ENCODE data around the gene UNC13B.

UNC13B gene

GRCh38 chr9:35341021-35341420 is 179.2 kb downstream of the UNC13B start:
- no peak for DNase-seq

GRCh38 chr9:35341585-35341984 is 179.8 kb downstream of the UNC13B start:
- no peak for DNase-seq

DNA sequence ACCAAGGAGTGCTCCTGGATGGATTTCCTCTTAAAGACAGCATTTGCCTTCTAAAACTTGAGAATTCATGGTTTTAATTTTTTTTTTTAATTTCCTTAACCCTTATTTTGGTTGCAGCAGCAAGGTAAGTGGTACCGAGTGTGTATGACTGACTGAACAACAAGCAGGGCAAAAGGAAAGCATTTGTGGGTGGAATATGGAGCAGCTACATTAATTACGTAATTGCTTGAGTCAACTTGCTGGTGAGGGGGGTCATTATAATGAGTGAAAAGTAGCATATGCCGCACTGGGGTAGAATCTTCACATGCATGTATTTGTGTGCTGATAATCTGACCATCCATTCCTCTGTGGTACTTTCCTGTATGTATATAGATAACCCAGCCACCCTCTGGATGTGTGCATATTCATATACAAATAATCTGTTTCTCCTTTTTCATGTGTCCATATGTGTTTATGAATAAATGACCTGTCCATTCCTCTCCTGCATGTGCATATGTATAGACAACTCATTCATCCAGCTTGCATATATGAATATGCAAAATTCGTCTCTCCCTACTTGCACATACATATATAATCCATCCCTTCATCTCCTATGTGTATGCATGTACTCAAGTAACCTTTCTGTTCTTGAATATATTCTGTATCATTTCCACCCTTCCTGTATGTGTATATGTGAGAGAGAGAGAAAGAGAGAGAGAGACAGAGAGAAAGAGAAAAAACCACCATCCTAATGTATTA is 180.6 kb downstream of the UNC13B start:
- DNase-seq, result no peak

- DNase-seq, result no peak
These were observed 186.3 kb downstream of the UNC13B start for GRCh38 chr9:35348109-35348508.

- no peak for DNase-seq
These were observed 187.6 kb downstream of the UNC13B start for GRCh38 chr9:35349287-35349990.

DNA sequence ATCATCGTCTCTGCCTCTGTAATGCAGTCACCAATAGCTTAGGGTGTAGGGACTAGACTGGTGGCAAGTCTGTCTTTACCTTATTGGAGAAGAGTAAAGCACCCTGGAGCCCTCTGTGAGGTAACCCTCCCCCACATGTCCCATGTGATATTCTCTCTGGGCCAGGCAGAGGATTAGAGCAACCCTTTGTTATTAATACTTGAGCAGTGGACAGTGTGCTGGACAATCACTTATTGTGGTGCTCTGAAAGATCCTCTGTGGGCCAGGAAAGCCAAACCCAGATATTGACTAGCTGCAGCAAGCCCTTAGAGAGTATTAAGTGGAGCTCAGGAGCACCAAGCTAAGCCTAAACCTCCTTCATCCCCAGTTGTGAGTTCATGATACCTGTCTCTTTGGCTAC is 188.4 kb downstream of the UNC13B start:
- no peak for DNase-seq

- no peak for DNase-seq
These were observed 189.2 kb downstream of the UNC13B start for GRCh38 chr9:35350827-35351549.

- DNase-seq, result no peak
These were observed 192.0 kb downstream of the UNC13B start for GRCh38 chr9:35353731-35354365.

GRCh38 chr9:35355939-35356338 is 194.1 kb downstream of the UNC13B start:
- DNase-seq, result no peak

DNA sequence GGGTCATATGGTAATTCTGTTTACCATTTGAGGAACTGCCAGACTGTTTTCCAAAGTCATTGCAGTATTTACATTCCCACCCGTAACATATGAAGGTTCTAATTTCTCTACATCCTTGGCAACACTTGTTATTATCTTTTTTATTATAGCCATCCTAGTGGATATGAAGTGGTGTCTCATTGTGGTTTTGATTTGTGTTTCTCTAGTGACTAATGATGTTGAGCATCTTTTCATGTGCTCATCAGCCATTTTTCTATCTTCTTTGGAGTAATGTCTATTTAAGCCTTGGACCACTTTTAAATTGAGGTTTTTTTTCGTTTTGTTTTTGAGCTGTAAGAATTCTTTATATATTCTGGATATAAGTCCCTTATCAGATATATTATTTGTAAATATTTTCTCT is 195.3 kb downstream of the UNC13B start:
- DNase-seq, result no peak

DNA sequence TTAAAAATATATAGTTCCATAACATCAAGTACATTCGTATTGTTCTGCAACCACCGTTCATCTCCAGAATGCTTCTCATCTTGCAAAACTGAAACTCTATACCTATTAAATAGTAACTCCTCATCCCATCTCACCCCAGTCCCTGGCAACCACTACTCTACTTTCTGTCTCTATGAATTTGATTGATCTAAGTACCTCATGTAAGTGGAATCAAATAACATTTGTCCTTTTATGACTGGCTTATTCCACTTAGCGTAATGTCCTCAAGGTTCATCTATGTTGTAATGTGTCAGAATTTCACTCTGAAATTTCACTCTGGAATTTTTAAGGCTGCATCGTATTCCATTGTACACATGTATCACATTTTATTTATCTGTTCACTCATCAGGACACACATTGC is 196.0 kb downstream of the UNC13B start:
- DNase-seq, result no peak

DNA sequence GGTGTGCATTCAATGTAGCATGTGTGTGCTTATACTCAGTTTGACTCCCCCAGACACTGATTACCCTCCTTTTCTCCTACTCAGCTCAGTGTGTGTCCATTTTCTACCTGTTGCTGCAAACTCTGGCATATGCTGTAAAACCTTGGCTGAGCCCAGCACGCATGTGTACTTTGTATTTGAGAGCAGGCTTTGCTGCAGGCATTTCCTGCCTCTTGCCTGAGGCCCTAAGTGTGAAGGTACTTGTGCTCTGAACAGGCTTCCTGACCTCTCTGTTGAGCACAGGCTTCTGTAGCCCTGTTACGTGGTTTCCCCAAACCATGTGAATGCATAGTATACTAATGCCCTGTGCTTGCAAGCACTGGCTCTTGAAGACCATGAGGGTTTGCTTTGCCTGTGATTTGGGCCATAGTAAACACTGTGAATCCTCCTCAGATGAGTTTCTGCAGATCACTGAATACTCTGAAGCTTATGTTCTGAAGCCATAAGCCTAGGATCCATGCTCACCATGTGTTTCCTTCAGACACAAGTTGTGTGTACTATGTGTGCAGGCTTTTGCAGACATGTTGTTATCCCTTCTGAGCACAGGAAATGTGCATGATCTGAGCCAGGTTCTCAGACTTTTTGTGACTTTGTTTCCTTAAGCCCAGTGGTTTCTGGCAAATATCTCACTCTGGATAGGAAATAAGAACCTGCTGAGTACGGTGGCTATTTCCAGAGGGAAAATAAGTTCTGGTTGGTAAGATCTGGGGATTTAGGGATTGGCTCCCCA is 203.2 kb downstream of the UNC13B start:
- DNase-seq, result no peak

GRCh38 chr9:35366627-35367026 is 204.8 kb downstream of the UNC13B start:
- DNase-seq, result no peak

- DNase-seq, result no peak
These were observed 205.6 kb downstream of the UNC13B start for GRCh38 chr9:35367451-35367850.

GRCh38 chr9:35370241-35370640 is 208.4 kb downstream of the UNC13B start:
- no peak for DNase-seq

DNA sequence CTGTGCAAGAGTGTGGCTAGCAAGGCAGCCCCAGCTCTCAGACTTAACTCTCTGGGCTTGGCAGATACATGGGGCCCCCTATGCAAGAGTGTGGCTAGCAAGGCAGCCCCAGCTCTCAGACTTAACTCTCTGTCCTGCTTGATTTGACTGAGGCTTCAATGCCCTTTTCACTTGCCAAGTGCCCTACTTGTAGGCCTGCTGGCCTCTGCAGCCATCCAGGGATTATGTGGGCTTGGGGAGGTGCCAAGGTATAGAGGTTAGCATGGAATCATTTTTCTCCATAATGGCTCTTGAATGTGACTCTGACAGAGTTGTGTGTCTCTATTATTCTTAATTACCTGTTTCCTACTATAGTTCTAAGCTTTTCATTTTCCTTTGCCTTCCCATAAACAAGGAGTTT is 212.6 kb downstream of the UNC13B start:
- no peak for DNase-seq

DNA sequence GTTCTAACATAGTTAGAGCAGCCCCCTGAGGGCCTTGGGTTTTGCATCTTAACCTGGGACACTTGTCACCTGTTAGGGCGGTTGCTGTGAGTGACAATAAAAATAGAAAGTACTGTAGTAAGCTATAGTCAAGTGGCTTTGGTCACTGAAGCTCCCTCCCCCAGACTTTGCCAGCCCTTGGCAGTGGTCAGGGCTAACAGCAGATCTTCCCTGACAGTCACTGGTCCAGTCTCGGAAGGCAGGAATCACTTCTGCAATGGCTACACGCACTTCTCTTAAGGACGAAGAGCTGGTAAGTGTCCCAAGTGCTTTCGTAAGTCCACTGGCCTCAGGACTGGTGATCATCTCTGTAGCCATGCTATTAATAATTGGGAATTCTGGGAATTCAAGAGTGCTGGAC is 213.1 kb downstream of the UNC13B start:
- DNase-seq, result no peak

- no peak for DNase-seq
These were observed 218.2 kb downstream of the UNC13B start for GRCh38 chr9:35380039-35380438.

GRCh38 chr9:35380619-35381018 is 218.8 kb downstream of the UNC13B start:
- DNase-seq, result no peak

DNA sequence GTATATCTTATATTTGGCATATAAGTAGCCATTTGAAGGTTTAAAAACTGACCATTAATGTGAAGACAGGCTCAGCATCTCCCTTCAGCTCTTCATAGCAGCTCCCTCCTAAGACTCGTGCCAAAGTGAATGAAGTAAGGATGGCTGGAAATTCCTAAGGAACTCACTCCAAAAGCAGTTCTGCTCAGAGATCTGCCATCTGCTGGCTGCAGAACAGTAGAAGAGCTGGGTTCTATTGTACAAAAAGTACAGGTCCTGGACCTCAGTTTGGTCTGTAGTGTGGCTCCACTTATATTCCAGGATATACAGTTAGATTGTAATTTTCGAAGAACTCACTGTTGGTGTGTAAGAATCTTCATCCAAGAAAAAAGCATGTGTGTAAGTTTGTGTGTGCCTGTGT is 223.2 kb downstream of the UNC13B start:
- DNase-seq, result no peak

DNA sequence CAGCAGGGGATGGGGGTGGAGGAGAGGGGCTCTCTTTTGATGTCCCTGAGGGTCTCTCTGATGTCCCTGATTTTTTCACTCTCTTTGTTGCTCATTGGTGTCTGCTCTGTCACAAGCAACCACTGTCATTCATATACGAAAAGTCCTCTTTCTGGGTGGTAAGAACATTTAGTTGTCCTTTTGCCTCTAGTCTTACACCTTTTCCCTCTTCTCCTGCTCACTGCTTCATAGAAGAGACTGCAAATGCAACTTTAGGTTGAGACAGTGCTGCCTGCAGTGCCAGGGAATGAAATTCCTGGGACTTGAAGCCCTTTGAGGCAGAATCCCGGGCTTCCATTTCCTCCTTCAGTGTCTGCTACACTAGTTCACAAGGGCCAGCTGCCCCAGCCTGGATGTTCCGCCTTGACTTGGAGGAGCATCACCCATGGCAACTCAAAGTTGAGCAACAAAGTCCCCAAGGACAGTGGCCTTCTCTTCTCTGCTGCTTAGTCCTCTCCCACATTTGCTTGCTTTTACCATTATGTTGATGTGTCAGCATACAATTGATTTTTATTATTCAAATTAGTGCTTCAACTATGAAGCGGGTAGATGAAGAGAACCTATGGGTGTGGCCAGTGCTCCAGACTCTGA is 233.4 kb downstream of the UNC13B start:
- DNase-seq, result no peak

DNA sequence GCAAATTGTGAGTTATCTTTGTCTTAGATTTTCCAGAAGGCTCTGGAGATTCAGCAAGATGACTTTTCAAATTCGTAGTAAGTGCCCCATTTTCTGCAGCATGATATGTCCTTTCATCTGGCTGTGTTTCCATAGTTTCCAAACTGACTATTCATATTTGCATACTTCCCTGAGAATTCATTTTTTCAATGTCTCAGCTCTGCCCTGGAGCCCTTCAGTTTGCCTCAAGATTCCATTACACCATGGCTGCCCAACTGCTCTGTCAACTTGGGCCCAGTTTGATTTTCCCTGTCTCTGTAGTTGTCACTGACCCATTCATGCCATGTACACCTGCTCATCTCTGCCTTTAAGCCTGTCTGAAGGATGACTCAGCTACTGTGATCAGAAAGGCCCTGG is 233.9 kb downstream of the UNC13B start:
- no peak for DNase-seq
